Measurements from ENCODE around the gene ATP1A2. TPM values are rescaled to one million over a fixed set of nuclear protein-coding genes. Genes with fewer than 3 reads are reported as not detected.

Gene ATP1A2
- total RNA-seq (10 to 100 TPM; 14.2 to 27.9 TPM), polyA plus RNA-seq (ENCODE audit: insufficient read depth, low read depth, low replicate concordance) (13.2 TPM)
- long read RNA-seq, donor 1, full-length matches to known transcripts, result 2 of 8 reads
- long read RNA-seq, donor 1, partial matches to known transcripts, result 6 of 8 reads
- long read RNA-seq, donor 1, other reads (novel, unspliced or antisense), result 0 of 8 reads
- long read RNA-seq, donor 2, result 0 reads

- peak; percentile 52 for DNase-seq
- intact Hi-C loops (cut with DNase I; ENCODE audit: low total_unique reads), result no loop called here
- Histone ChIP-seq H3K36me3 (ENCODE audit: low read depth, missing control alignments) (no peaks in the 10 kb centered on the region), H3K9me3 (no peaks in the 10 kb centered on the region), H3K4me1 (peaks cover 58% of the 10 kb centered on the region), H3K4me3 (peak within 1 kb of the TSS; percentile 6 to 48), H3K27me3 (no peaks in the 10 kb centered on the region), H3K27ac (peak within 1 kb of the TSS; percentile 55 to 72)
- TF ChIP-seq POLR2A (IDR thresholded peaks at IDR 0.05) (no peak), CTCF (IDR thresholded peaks at IDR 0.05) (no peak)
- WGBS, 2 donors, result 29 to 35% methylated on average over 13 to 16 of the region's 16 CpGs
These were observed at the start of gene ATP1A2 for GRCh38 chr1:160115545-160116282. Gene ATP1A2 (plus strand): TSS chr1:160115759. CDS start chr1:160115862, 103 bp downstream.

- H3K4me3 ChIP-seq, result no peak overlapping the region
- H3K27me3 ChIP-seq, result no peaks in the 10 kb centered on the region
- intact Hi-C loops (cut with DNase I; ENCODE audit: low total_unique reads), result no loop called here
- H3K36me3 ChIP-seq (ENCODE audit: low read depth, missing control alignments), result no peaks in the 10 kb centered on the region
- no peaks in the 10 kb centered on the region for H3K9me3 ChIP-seq
- H3K4me1 ChIP-seq, result peaks cover 4% of the 10 kb centered on the region
- no peak for DNase-seq
- TF ChIP-seq CTCF (IDR thresholded peaks at IDR 0.05) (no peak), POLR2A (IDR thresholded peaks at IDR 0.05) (no peak)
- H3K27ac ChIP-seq, result no peak overlapping the region
- WGBS, 2 donors, result 61 to 66% methylated on average over 6 of the region's 6 CpGs
These were observed 48.5 kb upstream of the ATP1A2 start for GRCh38 chr1:160066829-160067745.

GRCh38 chr1:160068225-160068624 lies 47.3 kb upstream of the ATP1A2 start:
- Histone ChIP-seq H3K9me3 (no peaks in the 10 kb centered on the region), H3K27ac (no peak overlapping the region), H3K27me3 (no peaks in the 10 kb centered on the region), H3K4me1 (peaks cover 4% of the 10 kb centered on the region), H3K36me3 (ENCODE audit: low read depth, missing control alignments) (no peaks in the 10 kb centered on the region), H3K4me3 (no peak overlapping the region)
- DNase-seq, result no peak
- TF ChIP-seq CTCF (IDR thresholded peaks at IDR 0.05) (no peak), POLR2A (IDR thresholded peaks at IDR 0.05) (no peak)
- intact Hi-C loops (cut with DNase I; ENCODE audit: low total_unique reads), result no loop called here
- WGBS, 2 donors, result 78 to 80% methylated on average over 4 to 5 of the region's 5 CpGs

- intact Hi-C loops (cut with DNase I; ENCODE audit: low total_unique reads), result no loop called here
- no peaks in the 10 kb centered on the region for H3K36me3 ChIP-seq (ENCODE audit: low read depth, missing control alignments)
- H3K27me3 ChIP-seq, result no peaks in the 10 kb centered on the region
- no peaks in the 10 kb centered on the region for H3K9me3 ChIP-seq
- no peak for DNase-seq
- TF ChIP-seq CTCF (IDR thresholded peaks at IDR 0.05), result no peak
- TF ChIP-seq POLR2A (IDR thresholded peaks at IDR 0.05), result no peak
- H3K27ac ChIP-seq, result no peak within 1 kb of the TSS
- WGBS, 2 donors, result 16 to 22% methylated on average over 9 to 31 of the region's 32 CpGs
- H3K4me1 ChIP-seq, result peaks cover 4% of the 10 kb centered on the region
- H3K4me3 ChIP-seq, result peak within 1 kb of the TSS; percentile 38 to 50
These were observed 45.9 kb upstream of the ATP1A2 start, which contains the start of gene KCNJ10 for GRCh38 chr1:160069460-160070231. Gene KCNJ10 (minus strand): TSS chr1:160070160. CDS start chr1:160042532, 27,628 bp downstream.
